CD4-positive, CD25-positive, alpha-beta regulatory T cell (primary cell): ENCODE results near the gene KLK11. TPM values are rescaled to one million over a fixed set of nuclear protein-coding genes. Genes with fewer than 3 reads are reported as not detected.

Source experiments
- ATAC-seq, 2 donors: fragments of 150-1000 bp; cut with Tn5 transposase; one replicate each; pipeline ENCODE4 v1.10.0; 2021; ENCODE audit warnings: low read depth in 2 of 2, moderate number of reproducible peaks in 2 of 2, moderate library complexity in 1 of 2
- DNase-seq, 3 donors: peaks; one replicate each; pipeline versions ENCODE4 v3.0.0 to v3.0.0-alpha.2; 2012 to 2022; ENCODE audit warnings: mixed read lengths in 1 of 3
- H3K27ac ChIP-seq: one replicate; pipeline ENCODE4 v1.7.0; 2013; ENCODE audit warnings: mild to moderate bottlenecking, low read length; ENCODE audit not compliant: insufficient read depth, poor library complexity, severe bottlenecking
- H3K27me3 ChIP-seq: one replicate; pipeline ENCODE4 v1.7.0; 2013; ENCODE audit warnings: low read length; ENCODE audit not compliant: control insufficient read depth, insufficient read depth
- H3K36me3 ChIP-seq: one replicate; pipeline ENCODE4 v1.7.0; 2013; ENCODE audit warnings: mild to moderate bottlenecking, low read length, moderate library complexity; ENCODE audit not compliant: control insufficient read depth, insufficient read depth
- H3K4me1 ChIP-seq: 2 replicates; pipeline ENCODE4 v1.7.0; 2013; ENCODE audit warnings: mild to moderate bottlenecking, low read length; ENCODE audit not compliant: insufficient read depth, control insufficient read depth, poor library complexity, severe bottlenecking
- H3K4me3 ChIP-seq: one replicate; pipeline ENCODE4 v1.7.0; 2013; ENCODE audit warnings: low read depth, mild to moderate bottlenecking, low read length, moderate library complexity
- H3K9me3 ChIP-seq, 2 experiments: 1 replicate in 1 of 2; 2 replicates in 1 of 2; pipeline ENCODE4 v1.7.0; 2013; ENCODE audit warnings: low read length in 2 of 2, mild to moderate bottlenecking in 1 of 2, moderate library complexity in 1 of 2; ENCODE audit not compliant: control insufficient read depth in 2 of 2
- H3K27ac Mint-ChIP-seq, 3 donors: one replicate each; pipeline ENCODE4 v1.8.0; 2020 to 2022; ENCODE audit warnings: mild to moderate bottlenecking in 3 of 3, mixed read lengths in 3 of 3, moderate library complexity in 2 of 3
- H3K27me3 Mint-ChIP-seq: one replicate; pipeline ENCODE4 v1.8.0; 2022; ENCODE audit warnings: mild to moderate bottlenecking, mixed read lengths
- H3K36me3 Mint-ChIP-seq: one replicate; pipeline ENCODE4 v1.8.0; 2020; ENCODE audit warnings: mixed read lengths
- H3K4me1 Mint-ChIP-seq, 4 donors: one replicate each; pipeline ENCODE4 v1.8.0; 2020 to 2022; ENCODE audit warnings: mixed read lengths in 4 of 4, mild to moderate bottlenecking in 1 of 4
- H3K4me3 Mint-ChIP-seq, 4 donors: one replicate each; pipeline ENCODE4 v1.8.0; 2020 to 2022; ENCODE audit warnings: mild to moderate bottlenecking in 4 of 4, mixed read lengths in 4 of 4, moderate library complexity in 3 of 4
- H3K9me3 Mint-ChIP-seq, 7 donors: one replicate each; pipeline ENCODE4 v1.8.0; 2020 to 2022; ENCODE audit warnings: mixed read lengths in 7 of 7, mild to moderate bottlenecking in 3 of 7, moderate library complexity in 2 of 7
- polyA plus RNA-seq, 4 donors: library from polyadenylated mRNA; unstranded; fragments of 300-500 nt; fragmentation: Illumina TruSeq; gene quantifications; one replicate each; pipeline ENCODE4 v1.2.3, GENCODE V29; 2021
- total RNA-seq: library from RNA; stranded (reverse); gene quantifications from one replicate; pipeline ENCODE4 v1.2.3, GENCODE V29; 2022

Gene KLK11
- total and polyA plus RNA-seq, 5 donors from 2014 or later, result not detected

DNA sequence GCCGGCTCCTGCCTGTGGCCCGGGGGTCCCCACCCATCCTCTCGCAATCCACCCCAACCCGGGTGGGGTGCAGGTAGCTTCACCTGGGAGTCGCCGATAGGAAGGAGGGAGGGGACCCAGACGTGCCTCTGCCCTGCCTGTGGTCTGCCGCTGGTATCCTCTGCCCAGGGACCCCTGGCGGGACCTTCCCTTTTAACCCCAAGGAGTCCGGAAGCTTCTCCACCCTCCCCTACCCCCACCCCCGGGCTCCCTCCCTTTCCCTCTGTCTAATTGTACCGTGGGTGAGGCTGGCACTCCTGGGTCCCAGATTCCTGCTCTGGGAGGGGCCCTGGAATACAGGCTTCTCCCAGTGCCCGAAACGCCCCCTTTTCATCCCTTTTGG, 6.9 kb downstream of the KLK11 start, which contains the start of gene KLK10:
TSS of gene KLK10 (minus strand) at position 166 of the 382 bp plus-strand sequence. CDS start 579 bp downstream, outside the sequence.
- Mint-ChIP-seq H3K9me3 (peaks cover 0 to 6% (median 0%) of the 10 kb centered on the region in 7 donors), H3K4me3 (peak within 1 kb of the TSS in 2 of 4 donors; percentile 11 to 81), H3K36me3 (no peaks in the 10 kb centered on the region), H3K4me1 (peaks cover 0 to 30% (median 10%) of the 10 kb centered on the region in 4 donors), H3K27ac (no peak within 1 kb of the TSS), H3K27me3 (peaks cover 67% of the 10 kb centered on the region)
- Histone ChIP-seq H3K4me3 (no peak within 1 kb of the TSS), H3K27me3 (no peaks in the 10 kb centered on the region), H3K27ac (no peak within 1 kb of the TSS), H3K4me1 (peaks cover 11% of the 10 kb centered on the region), H3K9me3 (no peaks in the 10 kb centered on the region), H3K36me3 (no peaks in the 10 kb centered on the region)
- ATAC-seq (no peak), DNase-seq (no peak)

DNA sequence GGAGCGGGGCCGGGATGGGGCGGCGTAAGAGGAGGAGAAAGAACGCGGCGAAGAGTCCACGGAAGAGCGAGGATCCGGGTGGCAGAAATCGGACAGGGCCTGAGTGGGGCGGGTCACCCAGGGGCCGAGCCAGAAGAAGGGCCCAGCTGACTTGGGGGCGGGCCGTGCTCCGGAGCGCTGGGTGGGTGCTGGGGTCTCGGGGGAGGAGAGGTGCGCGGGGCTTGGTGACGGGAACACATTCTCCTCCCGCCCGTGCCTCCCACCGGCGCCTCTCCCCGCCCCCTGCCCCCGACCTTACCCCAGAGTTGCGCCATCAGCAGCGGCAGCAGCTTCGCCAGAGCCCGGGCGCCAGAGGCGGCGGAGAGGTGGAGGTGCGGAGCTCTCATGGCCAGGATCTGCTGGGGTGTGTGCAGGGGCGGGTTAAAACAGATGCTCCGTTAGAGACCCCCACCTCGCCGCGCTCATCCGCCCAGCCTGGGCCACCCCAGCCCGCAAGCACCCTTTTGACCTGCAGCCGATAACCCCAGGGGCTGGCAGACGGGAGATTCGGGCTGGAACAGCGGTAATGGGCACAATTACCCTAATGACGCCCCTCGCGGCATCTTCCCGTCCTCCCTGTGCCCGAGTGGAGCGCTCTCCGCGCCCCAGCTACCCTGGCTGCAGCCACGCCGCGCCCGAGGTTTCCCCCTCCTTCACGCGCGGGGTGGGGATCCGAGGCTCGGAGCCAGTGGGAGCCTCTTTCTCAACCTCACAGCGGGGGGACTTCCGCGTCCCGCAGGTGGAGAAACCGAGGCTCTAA, 7.5 kb downstream of the KLK11 start:
- peaks cover 73% of the 10 kb centered on the region for H3K27me3 Mint-ChIP-seq
- DNase-seq (no peak), ATAC-seq (no peak)
- Histone ChIP-seq H3K4me1 (peaks cover 11% of the 10 kb centered on the region), H3K4me3 (no peak overlapping the region), H3K36me3 (no peaks in the 10 kb centered on the region), H3K27ac (no peak overlapping the region), H3K27me3 (no peaks in the 10 kb centered on the region), H3K9me3 (no peaks in the 10 kb centered on the region)
- H3K36me3 Mint-ChIP-seq, result no peaks in the 10 kb centered on the region
- peak overlapping the region in 2 of 4 donors; percentile 11 to 81 for H3K4me3 Mint-ChIP-seq
- no peak overlapping the region for H3K27ac Mint-ChIP-seq
- peaks cover 0 to 34% (median 10%) of the 10 kb centered on the region in 4 donors for H3K4me1 Mint-ChIP-seq
- H3K9me3 Mint-ChIP-seq, result peaks cover 0 to 6% (median 0%) of the 10 kb centered on the region in 7 donors

GRCh38 chr19:51016798-51017683, 9.4 kb downstream of the KLK11 start:
- H3K36me3 ChIP-seq, result no peaks in the 10 kb centered on the region
- no peak for ATAC-seq
- no peaks in the 10 kb centered on the region for H3K27me3 ChIP-seq
- no peak overlapping the region for H3K27ac ChIP-seq
- Mint-ChIP-seq H3K27ac (no peak overlapping the region), H3K4me3 (peak overlapping the region in 2 of 4 donors; percentile 66 to 74), H3K27me3 (peaks cover 73% of the 10 kb centered on the region), H3K4me1 (peaks cover 0 to 34% (median 10%) of the 10 kb centered on the region in 4 donors), H3K36me3 (no peaks in the 10 kb centered on the region), H3K9me3 (peaks cover 0 to 6% (median 0%) of the 10 kb centered on the region in 7 donors)
- H3K4me1 ChIP-seq, result peaks cover 11% of the 10 kb centered on the region
- no peak overlapping the region for H3K4me3 ChIP-seq
- peak in 1 of 3 donors; percentile 56 for DNase-seq
- H3K9me3 ChIP-seq, result no peaks in the 10 kb centered on the region

DNA sequence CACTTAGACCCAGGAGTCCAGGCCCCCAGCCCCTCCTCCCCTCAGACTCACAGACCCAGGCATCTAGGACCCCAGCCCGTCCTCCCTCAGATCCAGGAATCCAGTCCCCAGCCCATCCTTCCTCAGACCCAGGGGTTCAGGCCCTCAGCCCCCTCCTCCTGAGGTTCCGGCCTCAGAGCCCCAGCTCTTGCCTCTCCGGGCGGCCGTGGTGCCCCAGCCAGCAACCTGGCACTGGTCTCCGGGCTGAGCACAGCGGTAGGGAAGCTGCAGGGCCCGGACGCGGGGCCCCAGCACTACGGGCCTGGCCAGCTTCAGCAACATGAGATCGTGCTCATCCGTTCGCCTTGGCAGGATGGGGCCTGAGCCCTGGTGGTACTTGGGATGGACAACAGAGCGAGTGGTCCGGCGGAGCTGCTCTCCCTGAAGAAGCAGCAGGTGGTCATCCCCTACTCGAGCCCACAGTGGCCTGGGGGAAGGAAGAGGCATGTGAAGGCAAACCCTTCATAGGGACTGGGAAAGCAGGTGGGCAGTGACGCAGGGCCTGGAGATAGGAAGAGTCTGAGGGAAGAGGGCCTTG, 10.6 kb downstream of the KLK11 start:
- Mint-ChIP-seq H3K27ac (peak overlapping the region in 1 of 3 donors; percentile 35), H3K4me3 (no peak overlapping the region), H3K4me1 (peaks cover 0 to 30% (median 6%) of the 10 kb centered on the region in 4 donors), H3K36me3 (no peaks in the 10 kb centered on the region), H3K9me3 (peaks cover 0 to 6% (median 0%) of the 10 kb centered on the region in 7 donors), H3K27me3 (peaks cover 66% of the 10 kb centered on the region)
- ATAC-seq (no peak), DNase-seq (no peak)
- Histone ChIP-seq H3K4me3 (no peak overlapping the region), H3K27ac (no peak overlapping the region), H3K36me3 (no peaks in the 10 kb centered on the region), H3K4me1 (peaks cover 11% of the 10 kb centered on the region), H3K9me3 (no peaks in the 10 kb centered on the region), H3K27me3 (no peaks in the 10 kb centered on the region)

GRCh38 chr19:51014242-51014641, 12.2 kb downstream of the KLK11 start:
- peaks cover 11% of the 10 kb centered on the region for H3K4me1 ChIP-seq
- no peaks in the 10 kb centered on the region for H3K27me3 ChIP-seq
- DNase-seq (no peak), ATAC-seq (no peak)
- H3K9me3 ChIP-seq, result no peaks in the 10 kb centered on the region
- H3K4me3 ChIP-seq, result no peak overlapping the region
- peaks cover 63% of the 10 kb centered on the region for H3K27me3 Mint-ChIP-seq
- no peak overlapping the region for H3K4me3 Mint-ChIP-seq
- H3K4me1 Mint-ChIP-seq, result peaks cover 0 to 26% (median 6%) of the 10 kb centered on the region in 4 donors
- H3K27ac Mint-ChIP-seq, result no peak overlapping the region
- H3K27ac ChIP-seq, result no peak overlapping the region
- H3K9me3 Mint-ChIP-seq, result peaks cover 0 to 6% (median 0%) of the 10 kb centered on the region in 7 donors
- H3K36me3 ChIP-seq, result no peaks in the 10 kb centered on the region
- H3K36me3 Mint-ChIP-seq, result no peaks in the 10 kb centered on the region

GRCh38 chr19:51012661-51013190, 13.7 kb downstream of the KLK11 start:
- ATAC-seq (no peak), DNase-seq (no peak)
- peaks cover 0 to 19% (median 2%) of the 10 kb centered on the region in 4 donors for H3K4me1 Mint-ChIP-seq
- no peak overlapping the region for H3K4me3 Mint-ChIP-seq
- no peaks in the 10 kb centered on the region for H3K36me3 Mint-ChIP-seq
- Histone ChIP-seq H3K4me3 (no peak overlapping the region), H3K36me3 (no peaks in the 10 kb centered on the region), H3K9me3 (no peaks in the 10 kb centered on the region), H3K27me3 (no peaks in the 10 kb centered on the region), H3K4me1 (peaks cover 8% of the 10 kb centered on the region), H3K27ac (no peak overlapping the region)
- no peak overlapping the region for H3K27ac Mint-ChIP-seq
- peaks cover 0 to 4% (median 0%) of the 10 kb centered on the region in 7 donors for H3K9me3 Mint-ChIP-seq
- H3K27me3 Mint-ChIP-seq, result peaks cover 48% of the 10 kb centered on the region

DNA sequence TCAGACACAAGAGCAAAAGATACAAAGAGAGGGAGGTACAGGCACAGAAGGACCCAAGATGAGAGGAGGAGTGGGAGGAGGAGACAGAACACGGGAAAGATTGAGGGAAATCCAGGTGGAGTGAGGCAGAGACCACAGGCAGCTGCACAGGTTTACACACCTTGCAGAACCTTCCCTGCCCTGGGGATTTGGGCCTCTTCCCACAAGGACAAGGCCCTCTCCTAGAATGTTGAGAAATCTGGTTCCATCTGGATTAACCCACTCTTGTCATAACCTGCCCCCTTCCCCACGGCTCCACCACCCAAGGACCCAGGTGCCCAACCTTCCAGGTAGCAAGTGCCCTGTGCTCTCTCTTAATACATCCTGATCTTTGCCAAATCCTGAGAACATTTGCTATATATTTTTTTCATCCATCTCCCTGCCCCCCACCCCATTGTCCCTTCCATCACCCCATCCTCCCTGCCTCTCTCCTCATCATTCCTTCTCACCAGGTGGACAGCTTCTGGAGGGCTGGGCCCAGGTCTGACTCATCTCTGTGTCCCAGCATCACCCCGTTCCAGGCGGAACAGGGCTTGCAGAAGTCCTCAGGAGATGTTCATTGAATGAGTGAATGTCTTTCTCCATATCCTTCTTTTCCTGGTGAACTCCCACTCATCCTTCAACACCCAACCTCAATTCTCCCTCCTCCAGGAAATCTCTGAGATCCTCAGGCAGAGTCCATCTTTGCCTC, 16.2 kb downstream of the KLK11 start:
- ATAC-seq (no peak), DNase-seq (no peak)
- Mint-ChIP-seq H3K4me3 (no peak overlapping the region), H3K4me1 (peaks cover 0 to 6% (median 0%) of the 10 kb centered on the region in 4 donors), H3K27me3 (peaks cover 25% of the 10 kb centered on the region), H3K27ac (no peak overlapping the region), H3K9me3 (peaks cover 0 to 2% (median 0%) of the 10 kb centered on the region in 7 donors), H3K36me3 (no peaks in the 10 kb centered on the region)
- H3K9me3 ChIP-seq, result no peaks in the 10 kb centered on the region
- H3K4me3 ChIP-seq, result no peak overlapping the region
- no peaks in the 10 kb centered on the region for H3K27me3 ChIP-seq
- H3K36me3 ChIP-seq, result no peaks in the 10 kb centered on the region
- no peaks in the 10 kb centered on the region for H3K4me1 ChIP-seq
- H3K27ac ChIP-seq, result no peak overlapping the region
